Stimulated activated naive CD8-positive, alpha-beta T cell treated with anti-CD3 and anti-CD28 coated beads, Interleukin-15, Interleukin-2, amounts not matched to agents 100 U/mL and 50 U/mL, for 24 hours (primary cell): ENCODE results near the gene ENC1.
"Not testable (repeated sequence)": the region's sequence is repeated elsewhere in the genome, so short reads cannot be mapped to it uniquely, and the experiment has no call there.

Experiments used
- ATAC-seq: fragments of 150-1000 bp; cut with Tn5 transposase; one replicate; pipeline ENCODE4 v1.10.0; 2021
- DNase-seq: peaks from one replicate; pipeline ENCODE4 v3.0.0; 2021

Gene ENC1

GRCh38 chr5:74640450-74640953 is at the start of gene ENC1:
ENC1 (minus strand) TSS chr5:74640728; CDS start chr5:74636485, 4,243 bp downstream.
- DNase-seq (peak; percentile 78), ATAC-seq (peak; percentile 80)

GRCh38 chr5:74686962-74687751 is 46.6 kb upstream of the ENC1 start:
- DNase-seq, result no peak
- no peak for ATAC-seq

GRCh38 chr5:74685979-74686631 is 45.6 kb upstream of the ENC1 start:
- peak; percentile 8 for DNase-seq
- ATAC-seq, result peak; percentile 19

- peak; percentile 91 for DNase-seq
- peak; percentile 95 for ATAC-seq
These were observed 44.6 kb upstream of the ENC1 start, which contains the start of gene HEXB for GRCh38 chr5:74684900-74685851. HEXB (plus strand) TSS chr5:74685233; CDS start chr5:74685261, 28 bp downstream.

- DNase-seq (no peak), ATAC-seq (no peak)
These were observed 39.4 kb upstream of the ENC1 start for GRCh38 chr5:74679966-74680365.

GRCh38 chr5:74679300-74679699 is 38.8 kb upstream of the ENC1 start:
- not testable (repeated sequence) for DNase-seq, ATAC-seq

GRCh38 chr5:74678123-74678522 is 37.6 kb upstream of the ENC1 start:
- DNase-seq, ATAC-seq: not testable (repeated sequence)

GRCh38 chr5:74676466-74676865 is 35.9 kb upstream of the ENC1 start:
- not testable (repeated sequence) for ATAC-seq, DNase-seq

GRCh38 chr5:74673011-74673790 is 32.7 kb upstream of the ENC1 start:
- ATAC-seq, result no peak
- DNase-seq, result no peak

- DNase-seq, result no peak
- peak; percentile 28 for ATAC-seq
These were observed 31.8 kb upstream of the ENC1 start for GRCh38 chr5:74672215-74672877.

- no peak for DNase-seq
- ATAC-seq, result no peak
These were observed 30.0 kb upstream of the ENC1 start for GRCh38 chr5:74670396-74671038.

GRCh38 chr5:74669821-74670220 is 29.3 kb upstream of the ENC1 start:
- DNase-seq, result no peak
- ATAC-seq, result no peak

- no peak for ATAC-seq
- DNase-seq, result no peak
These were observed 26.9 kb upstream of the ENC1 start for GRCh38 chr5:74667396-74667795.

- ATAC-seq (no peak), DNase-seq (no peak)
These were observed 25.3 kb upstream of the ENC1 start for GRCh38 chr5:74665816-74666215.

- ATAC-seq (peak; percentile 28), DNase-seq (no peak)
These were observed 24.7 kb upstream of the ENC1 start for GRCh38 chr5:74665273-74665672.

- DNase-seq (no peak), ATAC-seq (no peak)
These were observed 24.0 kb upstream of the ENC1 start for GRCh38 chr5:74664551-74664950.

GRCh38 chr5:74660873-74661272 is 20.3 kb upstream of the ENC1 start:
- no peak for DNase-seq
- no peak for ATAC-seq

- DNase-seq, result no peak
- no peak for ATAC-seq
These were observed 19.6 kb upstream of the ENC1 start for GRCh38 chr5:74660140-74660539.

- DNase-seq (no peak), ATAC-seq (no peak)
These were observed 18.6 kb upstream of the ENC1 start for GRCh38 chr5:74659172-74659571.

- ATAC-seq (no peak), DNase-seq (no peak)
These were observed 16.6 kb upstream of the ENC1 start for GRCh38 chr5:74657165-74657564.
